HepG2 (cell line): Measurements from ENCODE around the gene PCSK5.

Experiments used
- CTCF ChIP-seq: sonication (generic); formaldehyde crosslinking; IDR thresholded peaks from 2 replicates; pipeline ENCODE4 v1.5.0; 2020; ENCODE audit warnings: mild to moderate bottlenecking, missing genetic modification reagents, moderate library complexity
- MNT ChIP-seq: fragments of 450-650 bp; IDR thresholded peaks from 2 replicates; pipeline ENCODE4 v1.6.1; 2016
- POLR2A ChIP-seq, 2 experiments: IDR thresholded peaks; 2 replicates each; pipeline ENCODE4 v1.6.1; 2011; ENCODE audit warnings: low read depth in 2 of 2, low read length in 2 of 2, mild to moderate bottlenecking in 1 of 2, moderate library complexity in 1 of 2; ENCODE audit not compliant: insufficient read depth in 1 of 2
- RELA ChIP-seq: sonication (generic); formaldehyde crosslinking; IDR thresholded peaks from 2 replicates; pipeline ENCODE4 v1.4.0; 2020; ENCODE audit warnings: missing genetic modification reagents
- REST ChIP-seq, 2 experiments: IDR thresholded peaks; 2 replicates each; pipeline ENCODE4 v1.6.1; 2011 to 2012; ENCODE audit warnings: low read length in 2 of 2, borderline replicate concordance in 1 of 2, low read depth in 1 of 2, mild to moderate bottlenecking in 1 of 2, moderate library complexity in 1 of 2
- RXRA ChIP-seq: sonication (generic); formaldehyde crosslinking; IDR thresholded peaks from 2 replicates; pipeline ENCODE4 v1.5.1; 2020; ENCODE audit warnings: missing genetic modification reagents
- SKIL ChIP-seq: sonication (generic); formaldehyde crosslinking; IDR thresholded peaks from 2 replicates; pipeline ENCODE4 v1.8.0; 2022; ENCODE audit warnings: missing genetic modification reagents, mild to moderate bottlenecking, moderate library complexity, borderline replicate concordance
- TEAD2 ChIP-seq: sonication (generic); formaldehyde crosslinking; IDR thresholded peaks from 2 replicates; pipeline ENCODE4 v1.9.0; 2021; ENCODE audit warnings: missing genetic modification reagents
- USF2 ChIP-seq, 2 experiments: sonication (generic) in 1 of 2; formaldehyde crosslinking in 1 of 2; IDR thresholded peaks; 2 replicates each; pipeline versions ENCODE4 v1.5.1 to v1.6.1; 2011 to 2020; ENCODE audit warnings: borderline replicate concordance in 1 of 2, low read depth in 1 of 2, low read length in 1 of 2, mild to moderate bottlenecking in 1 of 2, missing genetic modification reagents in 1 of 2, moderate library complexity in 1 of 2
- ZNF232 ChIP-seq: sonication (generic); formaldehyde crosslinking; IDR thresholded peaks from 2 replicates; pipeline ENCODE4 v1.4.0; 2020; ENCODE audit warnings: missing genetic modification reagents, borderline replicate concordance
- ZNF263 ChIP-seq: sonication (generic); formaldehyde crosslinking; IDR thresholded peaks from 2 replicates; pipeline ENCODE4 v1.4.0; 2020; ENCODE audit warnings: missing genetic modification reagents
- ZNF776 ChIP-seq: sonication (generic); formaldehyde crosslinking; IDR thresholded peaks from 2 replicates; pipeline ENCODE4 v1.4.0; 2020; ENCODE audit warnings: mild to moderate bottlenecking, missing genetic modification reagents

GRCh38 chr9:76037587-76038225 is 147.2 kb downstream of the PCSK5 start:
- TF ChIP-seq CTCF (CRISPR knock-in tag) (no peak), TEAD2 (CRISPR knock-in tag) (no peak), RXRA (no peak), USF2 (IDR thresholded peaks at IDR 0.05; ENCODE audit: low read depth, low read length) (no peak), USF2 (CRISPR knock-in tag; IDR thresholded peaks at IDR 0.05; ENCODE audit: borderline replicate concordance) (no peak), ZNF263 (CRISPR knock-in tag) (no peak), SKIL (CRISPR knock-in tag) (no peak), RELA (CRISPR knock-in tag) (no peak), ZNF232 (CRISPR knock-in tag) (no peak), REST (IDR thresholded peaks at IDR 0.05; ENCODE audit: borderline replicate concordance in 1 of 2, low read depth in 1 of 2, low read length in 2 of 2) (no peak), ZNF776 (CRISPR knock-in tag) (no peak), POLR2A (IDR thresholded peaks at IDR 0.05; ENCODE audit: insufficient read depth in 1 of 2, low read depth in 2 of 2, low read length in 2 of 2) (no peak), MNT (no peak)
